Measurements from ENCODE around the gene MTERF1.

DNA sequence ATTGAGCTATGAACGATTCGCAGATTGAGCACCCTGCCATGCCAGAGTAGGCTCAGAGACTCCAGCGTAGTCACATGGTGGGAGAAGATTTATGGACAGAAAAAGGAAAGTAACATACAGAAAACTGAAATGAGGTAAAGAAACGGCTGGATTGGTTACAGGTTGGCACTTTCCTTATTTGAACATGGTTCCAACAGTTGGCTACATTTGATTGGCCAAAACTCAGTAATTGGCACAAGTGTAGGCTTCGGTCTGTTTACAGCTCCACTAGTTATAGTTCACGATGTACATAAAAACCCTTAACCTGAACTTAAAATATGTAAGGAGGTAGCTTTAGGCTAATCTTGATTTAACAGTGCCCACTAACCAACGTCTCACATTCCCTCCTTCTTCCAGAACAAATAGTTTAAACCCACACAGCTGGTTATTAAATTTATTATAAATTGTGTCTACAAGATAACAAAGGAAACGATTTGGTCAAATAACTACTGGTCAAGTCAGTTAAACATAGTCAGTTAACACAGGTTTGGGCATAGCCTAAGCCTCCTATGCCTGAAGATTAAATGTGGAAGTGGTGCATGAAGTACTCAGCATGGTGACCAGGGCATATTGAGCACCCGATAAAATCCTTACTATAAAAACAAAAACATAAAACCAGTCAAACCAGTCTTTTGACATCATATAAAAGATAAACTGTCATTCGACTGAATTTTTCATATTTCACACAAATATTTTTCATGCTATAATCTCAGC, 17.9 kb upstream of the MTERF1 start:
- TF ChIP-seq, protein P1, sequence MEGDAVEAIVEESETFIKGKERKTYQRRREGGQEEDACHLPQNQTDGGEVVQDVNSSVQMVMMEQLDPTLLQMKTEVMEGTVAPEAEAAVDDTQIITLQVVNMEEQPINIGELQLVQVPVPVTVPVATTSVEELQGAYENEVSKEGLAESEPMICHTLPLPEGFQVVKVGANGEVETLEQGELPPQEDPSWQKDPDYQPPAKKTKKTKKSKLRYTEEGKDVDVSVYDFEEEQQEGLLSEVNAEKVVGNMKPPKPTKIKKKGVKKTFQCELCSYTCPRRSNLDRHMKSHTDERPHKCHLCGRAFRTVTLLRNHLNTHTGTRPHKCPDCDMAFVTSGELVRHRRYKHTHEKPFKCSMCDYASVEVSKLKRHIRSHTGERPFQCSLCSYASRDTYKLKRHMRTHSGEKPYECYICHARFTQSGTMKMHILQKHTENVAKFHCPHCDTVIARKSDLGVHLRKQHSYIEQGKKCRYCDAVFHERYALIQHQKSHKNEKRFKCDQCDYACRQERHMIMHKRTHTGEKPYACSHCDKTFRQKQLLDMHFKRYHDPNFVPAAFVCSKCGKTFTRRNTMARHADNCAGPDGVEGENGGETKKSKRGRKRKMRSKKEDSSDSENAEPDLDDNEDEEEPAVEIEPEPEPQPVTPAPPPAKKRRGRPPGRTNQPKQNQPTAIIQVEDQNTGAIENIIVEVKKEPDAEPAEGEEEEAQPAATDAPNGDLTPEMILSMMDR (IDR thresholded peaks at IDR 0.05; ENCODE audit: borderline replicate concordance, extremely low read depth, low read length, poor library complexity, severe bottlenecking): no peak
- no peak for TF ChIP-seq EZH2 (IDR thresholded peaks at IDR 0.05; ENCODE audit: borderline replicate concordance, low read depth, low read length, severe bottlenecking)

Measured in DND-41 (cell line).